Natural killer cell (primary cell): ENCODE measurements around the gene SEPHS1. TPM values are rescaled to one million over a fixed set of nuclear protein-coding genes. Genes with fewer than 3 reads are reported as not detected.

Experiments used
- ATAC-seq, 3 donors: fragments of 150-1000 bp in 2 of 3; fragments of 200-7000 bp in 1 of 3; cut with Tn5 transposase; 1 replicate in 1 of 3; 2 replicates in 2 of 3; pipeline ENCODE4 v1.10.0; 2021; ENCODE audit warnings: mild to moderate bottlenecking in 2 of 3, moderate library complexity in 2 of 3
- DNase-seq, 2 donors: peaks; one replicate each; pipeline versions ENCODE4 v3.0.0 to v3.0.0-alpha.2; 2013 to 2021; ENCODE audit warnings: mixed read lengths in 1 of 2
- H3K27ac ChIP-seq: one replicate; pipeline ENCODE4 v1.5.1; 2013; ENCODE audit warnings: mild to moderate bottlenecking, low read length
- H3K27me3 ChIP-seq: one replicate; pipeline ENCODE4 v1.6.1; 2013; ENCODE audit warnings: low read length; ENCODE audit not compliant: control insufficient read depth, insufficient read depth
- H3K36me3 ChIP-seq: one replicate; pipeline ENCODE4 v1.6.1; 2013; ENCODE audit warnings: low read length; ENCODE audit not compliant: control insufficient read depth, insufficient read depth
- H3K4me1 ChIP-seq: one replicate; pipeline ENCODE4 v1.6.1; 2013; ENCODE audit warnings: low read length; ENCODE audit not compliant: control insufficient read depth, insufficient read depth
- H3K4me3 ChIP-seq: one replicate; pipeline ENCODE4 v1.5.1; 2013; ENCODE audit warnings: low read length
- H3K9me3 ChIP-seq: one replicate; pipeline ENCODE4 v1.6.1; 2013; ENCODE audit warnings: low read length; ENCODE audit not compliant: control insufficient read depth, insufficient read depth
- H3K27ac Mint-ChIP-seq, 2 donors: one replicate each; pipeline ENCODE4 v1.8.0; 2022; ENCODE audit warnings: mild to moderate bottlenecking in 2 of 2, mixed read lengths in 2 of 2, moderate library complexity in 1 of 2
- H3K27me3 Mint-ChIP-seq, 2 donors: one replicate each; pipeline ENCODE4 v1.8.0; 2022; ENCODE audit warnings: low read depth in 2 of 2, mixed read lengths in 2 of 2
- H3K36me3 Mint-ChIP-seq: one replicate; pipeline ENCODE4 v1.8.0; 2022; ENCODE audit warnings: mixed read lengths
- H3K4me1 Mint-ChIP-seq, 2 donors: one replicate each; pipeline ENCODE4 v1.8.0; 2022; ENCODE audit warnings: mixed read lengths in 2 of 2
- H3K4me3 Mint-ChIP-seq: one replicate; pipeline ENCODE4 v1.8.0; 2022; ENCODE audit warnings: mild to moderate bottlenecking, moderate library complexity, mixed read lengths
- H3K9me3 Mint-ChIP-seq, 2 donors: one replicate each; pipeline ENCODE4 v1.8.0; 2022; ENCODE audit warnings: mixed read lengths in 2 of 2
- CTCF ChIP-seq: fragments of 200-600 bp; IDR thresholded peaks from one replicate; pipeline ENCODE4 v1.8.0; 2022; ENCODE audit warnings: antibody characterized with exemption
- WGBS: methylation state at CpG from one replicate; pipeline ENCODE4 v1.1.7; 2013; ENCODE audit warnings: missing lambda C conversion rate; ENCODE audit not compliant: insufficient coverage; 5-methylcytosine and 5-hydroxymethylcytosine counted together
- intact Hi-C: fragments of 100-400 bp; cut with micrococcal nuclease; formaldehyde crosslinking; loops from one replicate; pipeline ENCODE4 v1.14.2; 2022
- total RNA-seq, 4 donors: library from RNA; stranded (reverse); fragments of 120-200 nt in 1 of 4; gene quantifications; one replicate each; pipeline versions ENCODE4 v1.2.3 to v1.2.4, GENCODE V29; 2013 to 2022

The SEPHS1 gene
- total RNA-seq, 3 donors from 2014 or later (not counting 1 experiment from before 2014, with no cell fraction given) = 20.4 to 28.2 (median 23.4) TPM

- Histone ChIP-seq H3K4me3 (no peak overlapping the region), H3K9me3 (no peaks in the 10 kb centered on the region), H3K4me1 (no peaks in the 10 kb centered on the region), H3K27me3 (no peaks in the 10 kb centered on the region), H3K36me3 (no peaks in the 10 kb centered on the region), H3K27ac (no peak overlapping the region)
- Mint-ChIP-seq H3K4me3 (no peak overlapping the region), H3K9me3 (no peaks in the 10 kb centered on the region), H3K36me3 (no peaks in the 10 kb centered on the region), H3K27ac (no peak overlapping the region), H3K4me1 (peaks cover 0 to 6% of the 10 kb centered on the region in 2 donors), H3K27me3 (peaks cover 0 to 7% of the 10 kb centered on the region in 2 donors)
- WGBS = 67% methylated on average over 1 of the region's 5 CpGs
- intact Hi-C loops = loop anchor here (1.0 to 5.0 kb wide), 2 partner anchors 68 to 215 kb away; partner anchors contain the start of gene PRPF18
- TF ChIP-seq CTCF = no peak
- no peak for ATAC-seq
- no peak for DNase-seq
These were observed 24.4 kb upstream of the SEPHS1 start for GRCh38 chr10:13372524-13372923.

- H3K4me1 ChIP-seq = no peaks in the 10 kb centered on the region
- H3K27me3 Mint-ChIP-seq = peaks cover 0 to 7% of the 10 kb centered on the region in 2 donors
- no peak overlapping the region for H3K4me3 ChIP-seq
- H3K27me3 ChIP-seq = no peaks in the 10 kb centered on the region
- intact Hi-C loops = loop anchor here (1.0 to 5.0 kb wide), 2 partner anchors 68 to 215 kb away; partner anchors contain the start of gene PRPF18
- H3K9me3 Mint-ChIP-seq = no peaks in the 10 kb centered on the region
- 36% methylated on average over 6 of the region's 6 CpGs for whole genome bisulfite sequencing
- H3K9me3 ChIP-seq = no peaks in the 10 kb centered on the region
- H3K4me1 Mint-ChIP-seq = peaks cover 0 to 6% of the 10 kb centered on the region in 2 donors
- H3K27ac Mint-ChIP-seq = no peak overlapping the region
- peak; percentile 95 for TF ChIP-seq CTCF
- no peaks in the 10 kb centered on the region for H3K36me3 ChIP-seq
- H3K36me3 Mint-ChIP-seq = no peaks in the 10 kb centered on the region
- DNase-seq = peak; percentile 38 to 90
- ATAC-seq = peak; percentile 90 to 100 (median 99)
- H3K27ac ChIP-seq = no peak overlapping the region
- H3K4me3 Mint-ChIP-seq = no peak overlapping the region
These were observed 23.9 kb upstream of the SEPHS1 start for GRCh38 chr10:13371897-13372470.

GRCh38 chr10:13366891-13367290, 18.8 kb upstream of the SEPHS1 start:
- intact Hi-C loops = no loop called here
- H3K36me3 ChIP-seq = no peaks in the 10 kb centered on the region
- no peak for TF ChIP-seq CTCF
- H3K4me3 Mint-ChIP-seq = no peak overlapping the region
- no peaks in the 10 kb centered on the region for H3K4me1 ChIP-seq
- H3K4me1 Mint-ChIP-seq = peaks cover 0 to 5% of the 10 kb centered on the region in 2 donors
- no peaks in the 10 kb centered on the region for H3K9me3 Mint-ChIP-seq
- 95% methylated on average over 4 of the region's 4 CpGs for WGBS
- H3K9me3 ChIP-seq = no peaks in the 10 kb centered on the region
- no peaks in the 10 kb centered on the region for H3K27me3 Mint-ChIP-seq
- no peaks in the 10 kb centered on the region for H3K36me3 Mint-ChIP-seq
- H3K27ac Mint-ChIP-seq = no peak overlapping the region
- DNase-seq (no peak), ATAC-seq (no peak)
- no peaks in the 10 kb centered on the region for H3K27me3 ChIP-seq
- no peak overlapping the region for H3K4me3 ChIP-seq
- no peak overlapping the region for H3K27ac ChIP-seq

- Histone ChIP-seq H3K27me3 (no peaks in the 10 kb centered on the region), H3K4me3 (no peak overlapping the region), H3K36me3 (no peaks in the 10 kb centered on the region), H3K9me3 (no peaks in the 10 kb centered on the region), H3K4me1 (no peaks in the 10 kb centered on the region), H3K27ac (no peak overlapping the region)
- 89% methylated on average over 6 of the region's 6 CpGs for WGBS
- TF ChIP-seq CTCF = no peak
- no peak overlapping the region for H3K27ac Mint-ChIP-seq
- no peaks in the 10 kb centered on the region for H3K9me3 Mint-ChIP-seq
- no peak overlapping the region for H3K4me3 Mint-ChIP-seq
- peaks cover 0 to 3% of the 10 kb centered on the region in 2 donors for H3K27me3 Mint-ChIP-seq
- no peaks in the 10 kb centered on the region for H3K36me3 Mint-ChIP-seq
- DNase-seq (no peak), ATAC-seq (no peak)
- H3K4me1 Mint-ChIP-seq = no peaks in the 10 kb centered on the region
- intact Hi-C loops = no loop called here
These were observed 17.7 kb upstream of the SEPHS1 start for GRCh38 chr10:13365831-13366230.
